GM21423 (cell line): ENCODE measurements around the gene MTREX.
"Not testable (repeated sequence)": the region's sequence is repeated elsewhere in the genome, so short reads cannot be mapped to it uniquely, and the experiment has no call there.

Source experiments
- ATAC-seq: cut with Tn5 transposase; IDR thresholded peaks from one replicate; pipeline ENCODE4 v1.9.1; 2021; ENCODE audit warnings: mild to moderate bottlenecking, moderate library complexity; ENCODE audit not compliant: unreplicated experiment

The MTREX gene

GRCh38 chr5:55307383-55308253, at the start of gene MTREX, which contains the start of gene DHX29:
MTREX (plus strand) TSS chr5:55307989; CDS start chr5:55308014, 25 bp downstream.
DHX29 (minus strand) TSS chr5:55307694; CDS start chr5:55307573, 121 bp downstream.
- ATAC-seq = peak; percentile 92

DNA sequence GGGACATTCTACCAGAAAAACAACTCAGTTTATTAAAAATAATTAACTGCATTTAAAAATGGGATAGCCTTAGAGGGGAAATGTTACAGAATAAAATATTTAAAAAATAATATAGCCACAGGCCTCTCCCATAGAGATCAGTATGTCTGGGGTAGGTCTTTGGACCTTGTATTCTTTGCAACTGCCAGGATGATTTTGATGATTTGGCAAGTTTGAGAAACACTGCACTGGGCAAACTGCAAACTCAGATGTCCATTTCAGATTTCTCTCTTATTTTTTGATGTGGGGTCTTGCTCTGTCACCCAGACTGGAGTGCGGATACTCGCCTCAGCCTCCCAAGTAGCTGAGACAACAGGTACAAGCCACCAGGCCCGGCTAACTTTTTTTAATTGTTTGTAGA, 49.5 kb upstream of the MTREX start:
- ATAC-seq = no peak

- no peak for ATAC-seq
Observed at GRCh38 chr5:55276771-55277170, 31.0 kb upstream of the MTREX start.

DNA sequence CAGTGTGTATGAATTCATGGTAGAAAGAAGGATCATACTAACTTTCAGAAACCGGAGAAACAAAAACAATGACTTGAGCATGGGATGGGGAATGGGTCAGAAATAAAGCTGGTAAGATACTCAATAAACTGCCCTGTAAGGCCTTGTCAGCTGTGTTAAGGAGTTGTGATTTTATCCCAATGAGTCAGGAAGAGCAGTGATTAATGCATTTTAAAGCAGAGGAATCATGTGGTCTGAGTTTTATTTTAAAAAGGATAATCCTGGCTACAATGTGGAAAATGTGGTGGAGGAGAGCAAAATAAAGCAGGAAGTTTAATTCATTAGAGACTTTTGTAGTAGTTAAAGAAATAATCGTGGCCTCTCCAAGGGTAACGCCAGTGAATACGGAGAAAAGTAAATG, 29.0 kb upstream of the MTREX start:
- no peak for ATAC-seq

DNA sequence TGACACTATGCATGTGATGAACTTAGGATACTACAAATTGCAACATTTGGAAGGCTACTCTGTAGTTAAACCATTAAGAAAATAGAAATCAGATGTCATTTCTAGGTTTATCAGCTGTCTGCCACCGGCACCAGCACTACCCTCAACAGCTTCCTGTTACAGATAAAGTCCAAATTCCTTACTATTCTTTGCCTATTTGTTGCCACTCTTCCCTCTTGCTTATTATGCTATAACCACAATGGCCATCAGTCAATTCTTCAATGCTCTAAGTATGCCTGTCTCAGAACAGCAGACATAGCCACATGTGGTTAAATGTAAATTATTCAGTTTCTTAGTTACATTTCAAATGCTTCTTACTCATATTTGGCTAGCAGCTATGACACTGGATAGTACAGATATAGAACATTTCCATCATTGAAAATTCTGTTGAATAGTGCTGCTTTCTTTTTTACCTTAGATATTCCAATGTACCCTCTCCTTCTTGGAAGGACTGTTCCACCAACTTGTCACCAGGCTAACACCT, 21.3 kb upstream of the MTREX start:
- ATAC-seq = no peak

GRCh38 chr5:55289808-55290207, 18.0 kb upstream of the MTREX start:
- no peak for ATAC-seq

DNA sequence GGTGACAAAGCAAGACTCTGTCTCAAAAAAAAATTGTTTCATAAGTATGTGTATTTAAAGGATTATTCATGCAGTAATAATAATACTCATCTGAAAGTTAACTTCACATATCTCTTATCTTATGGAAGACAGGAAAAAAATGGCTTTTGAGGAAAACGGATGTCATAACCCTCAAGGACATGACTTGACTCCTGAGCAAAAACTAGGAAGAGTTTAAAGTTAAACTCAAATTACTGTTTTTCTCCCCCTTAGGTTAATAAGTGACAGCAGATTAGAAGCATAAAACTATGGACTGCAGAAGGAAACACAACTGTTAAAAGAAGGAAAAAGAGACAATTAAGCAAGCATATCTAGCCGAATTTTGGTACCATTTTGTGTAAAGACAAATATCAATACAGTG, 16.8 kb upstream of the MTREX start:
- ATAC-seq = no peak

GRCh38 chr5:55294935-55295334, 12.9 kb upstream of the MTREX start:
- no peak for ATAC-seq

DNA sequence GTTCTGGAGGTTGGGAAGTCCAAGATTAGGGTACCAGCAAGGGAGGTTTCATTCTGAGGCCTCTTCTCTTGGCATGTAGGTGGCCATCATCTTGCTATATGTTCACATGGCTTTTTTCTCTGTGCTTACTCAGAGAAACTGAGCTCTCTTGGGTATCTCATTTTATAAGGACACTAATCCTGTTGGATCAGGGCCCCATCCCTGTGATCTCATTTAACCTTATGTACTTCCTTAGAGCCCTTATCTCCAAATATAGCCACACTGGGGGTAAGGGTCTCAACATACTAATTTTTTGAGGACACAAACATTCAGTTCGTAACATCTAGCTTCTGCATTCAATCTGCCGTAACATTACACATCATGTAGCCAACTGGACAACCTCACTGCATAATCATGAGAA, 6.9 kb upstream of the MTREX start:
- no peak for ATAC-seq

DNA sequence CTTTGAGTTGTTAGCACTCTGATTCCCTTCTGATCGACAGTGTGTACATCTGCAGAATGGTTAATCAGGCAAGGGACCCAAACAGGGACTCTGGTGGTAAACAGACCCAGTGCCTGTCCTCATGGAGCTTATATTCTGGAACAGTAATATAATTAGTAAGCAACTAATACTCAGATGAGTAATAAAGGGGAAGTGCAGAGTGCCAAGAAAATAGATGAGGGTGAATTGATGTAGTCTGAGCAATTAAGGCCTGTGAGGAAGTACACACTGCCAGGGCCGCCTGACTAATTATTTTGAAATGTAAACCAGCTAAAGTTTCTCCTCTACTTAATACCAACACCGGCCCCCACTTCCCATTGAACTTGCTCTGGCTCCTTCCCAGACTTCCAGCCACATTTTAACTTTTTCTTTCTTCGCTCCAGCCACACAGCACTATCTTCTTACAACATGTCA, 4.5 kb upstream of the MTREX start:
- no peak for ATAC-seq

GRCh38 chr5:55304584-55304983, 3.2 kb upstream of the MTREX start:
- ATAC-seq = no peak

GRCh38 chr5:55305345-55305744, 2.4 kb upstream of the MTREX start:
- ATAC-seq = no peak

- ATAC-seq = no peak
Observed at GRCh38 chr5:55306641-55307382, 977 bp upstream of the MTREX start.

- no peak for ATAC-seq
Observed at GRCh38 chr5:55308254-55308836, 556 bp downstream of the MTREX start.

DNA sequence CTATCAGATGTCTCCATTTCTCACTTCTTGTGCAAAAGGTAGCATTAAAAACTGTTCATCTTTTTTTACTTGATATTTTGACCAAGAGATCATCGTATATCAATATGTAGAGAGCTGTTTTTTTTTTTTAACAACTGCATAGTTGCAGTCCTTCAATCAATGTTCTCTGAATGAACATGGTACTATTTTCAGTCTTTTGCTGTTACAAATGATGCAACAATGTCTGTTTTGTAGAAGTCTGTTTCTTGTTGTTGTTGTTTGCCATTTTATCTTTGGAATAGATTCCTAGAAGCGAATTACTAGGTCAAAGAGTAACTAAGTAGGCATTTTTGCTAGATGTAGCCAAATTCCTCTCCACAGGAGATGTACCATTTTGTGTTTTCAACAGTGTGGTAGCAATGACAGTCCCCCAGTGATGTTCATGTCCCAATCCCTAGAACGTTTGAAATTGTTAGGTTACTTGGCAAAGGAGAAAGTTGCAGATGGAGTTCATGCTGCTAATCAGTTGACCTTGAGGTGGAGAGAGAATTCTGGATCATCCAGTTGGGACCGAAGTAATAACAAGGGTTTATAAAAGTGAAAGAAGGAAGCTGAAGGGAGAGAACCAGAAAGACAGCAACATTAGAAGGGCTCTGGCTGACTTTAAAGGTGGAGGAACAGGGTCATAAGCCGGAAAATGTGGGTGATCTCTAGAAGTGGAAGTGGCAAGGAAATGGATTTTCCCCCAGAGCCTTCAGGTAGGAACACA, 6.3 kb downstream of the MTREX start:
- ATAC-seq = no peak

DNA sequence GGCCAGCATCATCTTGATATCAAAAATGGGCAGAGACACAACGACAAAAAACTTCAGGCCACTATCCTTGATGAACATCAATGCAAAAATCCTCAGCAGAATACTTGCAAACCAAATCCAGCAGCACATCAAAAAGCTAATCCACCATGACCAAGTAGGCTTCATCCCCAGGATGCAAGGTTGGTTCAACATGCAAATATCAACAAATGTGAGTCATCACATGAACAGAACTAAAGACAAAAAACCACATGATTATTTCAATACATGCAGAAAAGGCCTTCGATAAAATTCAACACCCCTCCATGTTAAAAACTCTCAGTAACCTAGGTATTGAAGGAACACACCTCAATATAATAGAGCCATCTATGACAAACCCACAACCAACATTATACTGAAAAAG, 8.5 kb downstream of the MTREX start:
- no peak for ATAC-seq

DNA sequence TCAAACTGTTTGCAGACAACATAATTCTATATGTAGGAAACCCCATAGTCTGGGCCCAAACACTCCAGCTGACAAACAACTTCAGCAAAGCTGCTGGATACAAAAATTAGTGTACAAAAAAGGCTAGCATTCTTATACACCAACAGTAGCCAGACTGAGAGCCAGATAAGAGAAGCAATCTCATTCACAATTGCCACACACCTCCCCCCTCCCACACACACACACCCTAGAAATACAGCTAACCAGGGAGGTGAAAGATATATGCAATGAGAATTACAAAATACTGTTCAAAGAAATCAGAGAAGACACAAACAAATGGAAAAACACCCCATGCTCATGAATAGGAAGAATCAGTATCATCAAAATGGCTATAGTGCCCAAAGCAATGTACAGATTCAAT, 9.0 kb downstream of the MTREX start:
- no peak for ATAC-seq

- not testable (repeated sequence) for ATAC-seq
Observed at GRCh38 chr5:55318237-55318636, 10.4 kb downstream of the MTREX start.

GRCh38 chr5:55319491-55319890, 11.7 kb downstream of the MTREX start:
- ATAC-seq = no peak

- ATAC-seq = no peak
Observed at GRCh38 chr5:55320571-55320970, 12.8 kb downstream of the MTREX start.

DNA sequence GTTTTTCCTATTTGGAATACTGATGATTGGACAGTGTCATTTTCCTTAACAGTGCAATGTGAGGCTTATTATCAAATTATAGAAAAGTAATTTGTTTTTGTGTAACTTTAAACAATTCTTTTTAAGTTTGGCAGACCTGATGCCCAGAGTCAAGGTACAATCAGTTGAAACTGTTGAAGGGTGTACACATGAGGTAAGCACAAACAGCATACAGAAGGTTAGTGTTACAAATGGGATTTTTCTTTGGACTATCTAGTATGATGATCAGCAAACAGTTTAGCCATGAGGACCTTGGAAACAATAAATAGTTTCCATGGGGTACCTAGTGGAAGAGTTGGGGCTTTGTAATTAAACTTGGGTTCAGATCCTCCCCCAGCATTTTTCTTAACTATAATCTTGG, 16.2 kb downstream of the MTREX start:
- ATAC-seq = no peak
